MM.1S (cell line): ENCODE measurements around the gene DDX39A.

ENCODE experiments used
- EZH2 ChIP-seq: fragments of 300-600 bp; sonication (generic); optimal IDR thresholded peaks from 2 replicates; pipeline ENCODE3; 2017; ENCODE audit warnings: low read depth, mild to moderate bottlenecking, antibody characterized with exemption, low read length, mixed read lengths
- EZH2phosphoT487 ChIP-seq: fragments of 300-600 bp; sonication (generic); IDR thresholded peaks from 2 replicates; pipeline ENCODE4 v1.6.1; 2018; ENCODE audit warnings: antibody characterized with exemption, low read length
- TF ChIP-seq, protein P1 (sequence below): fragments of 300-600 bp; sonication (generic); IDR thresholded peaks from 2 replicates; pipeline ENCODE4 v1.5.1; 2016; ENCODE audit warnings: antibody characterized with exemption, low read length, mixed read lengths

DNA sequence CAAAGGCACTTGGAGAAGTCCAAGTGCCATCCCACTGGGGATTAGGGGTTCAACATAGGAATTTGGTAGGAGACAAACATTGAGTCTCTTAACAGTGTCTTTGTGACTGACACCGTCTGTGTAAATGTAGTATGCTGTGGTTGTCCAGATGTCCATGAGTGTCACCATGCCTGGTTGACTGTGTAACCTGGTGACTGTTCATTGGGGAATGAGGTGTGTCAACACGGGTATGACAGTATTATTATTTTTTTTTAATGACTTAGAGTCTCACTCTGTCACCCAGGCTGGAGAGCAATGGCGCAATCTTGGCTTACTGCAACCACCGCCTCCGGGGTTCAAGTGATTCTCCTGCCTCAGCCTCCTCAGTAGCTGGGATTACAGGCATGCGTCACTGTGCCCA, 30.2 kb upstream of the DDX39A start:
- TF ChIP-seq, protein P1, sequence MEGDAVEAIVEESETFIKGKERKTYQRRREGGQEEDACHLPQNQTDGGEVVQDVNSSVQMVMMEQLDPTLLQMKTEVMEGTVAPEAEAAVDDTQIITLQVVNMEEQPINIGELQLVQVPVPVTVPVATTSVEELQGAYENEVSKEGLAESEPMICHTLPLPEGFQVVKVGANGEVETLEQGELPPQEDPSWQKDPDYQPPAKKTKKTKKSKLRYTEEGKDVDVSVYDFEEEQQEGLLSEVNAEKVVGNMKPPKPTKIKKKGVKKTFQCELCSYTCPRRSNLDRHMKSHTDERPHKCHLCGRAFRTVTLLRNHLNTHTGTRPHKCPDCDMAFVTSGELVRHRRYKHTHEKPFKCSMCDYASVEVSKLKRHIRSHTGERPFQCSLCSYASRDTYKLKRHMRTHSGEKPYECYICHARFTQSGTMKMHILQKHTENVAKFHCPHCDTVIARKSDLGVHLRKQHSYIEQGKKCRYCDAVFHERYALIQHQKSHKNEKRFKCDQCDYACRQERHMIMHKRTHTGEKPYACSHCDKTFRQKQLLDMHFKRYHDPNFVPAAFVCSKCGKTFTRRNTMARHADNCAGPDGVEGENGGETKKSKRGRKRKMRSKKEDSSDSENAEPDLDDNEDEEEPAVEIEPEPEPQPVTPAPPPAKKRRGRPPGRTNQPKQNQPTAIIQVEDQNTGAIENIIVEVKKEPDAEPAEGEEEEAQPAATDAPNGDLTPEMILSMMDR, result no peak
- no peak for TF ChIP-seq EZH2
- TF ChIP-seq EZH2phosphoT487, result no peak
